Fibroblast of villous mesenchyme (primary cell): ENCODE measurements around the gene FZR1. TPM values are rescaled to one million over a fixed set of nuclear protein-coding genes. Genes with fewer than 3 reads are reported as not detected.

Experiments used
- DNase-seq: peaks from one replicate; pipeline ENCODE4 v3.0.0-alpha.2; 2010; ENCODE audit warnings: low read depth
- H3K4me3 ChIP-seq: 2 replicates; pipeline ENCODE4 v1.5.1; 2011; ENCODE audit warnings: low read depth, mild to moderate bottlenecking, low read length
- CTCF ChIP-seq: IDR thresholded peaks from 2 replicates; pipeline ENCODE4 v1.5.1; 2012; ENCODE audit warnings: low read depth, mild to moderate bottlenecking, low read length; ENCODE audit not compliant: insufficient read depth
- total RNA-seq: library from RNA; depleted of rRNA; stranded (reverse); fragments of >200 nt; gene quantifications from 2 replicates; pipeline ENCODE4 v1.2.3, GENCODE V29; 2012

FZR1 gene
- total RNA-seq, 1 donor: 37.6 TPM

GRCh38 chr19:3474614-3475013 is 31.5 kb upstream of the FZR1 start:
- TF ChIP-seq CTCF: no peak
- DNase-seq: no peak
- no peak overlapping the region for H3K4me3 ChIP-seq

- no peak for TF ChIP-seq CTCF
- no peak overlapping the region for H3K4me3 ChIP-seq
- no peak for DNase-seq
Measured at GRCh38 chr19:3475449-3475848, 30.7 kb upstream of the FZR1 start.

- no peak for TF ChIP-seq CTCF
- no peak for DNase-seq
- no peak overlapping the region for H3K4me3 ChIP-seq
Measured at GRCh38 chr19:3476830-3477229, 29.3 kb upstream of the FZR1 start.

- no peak overlapping the region for H3K4me3 ChIP-seq
- no peak for DNase-seq
- TF ChIP-seq CTCF: no peak
Measured at GRCh38 chr19:3477506-3477905, 28.6 kb upstream of the FZR1 start.

GRCh38 chr19:3477951-3478350 is 28.2 kb upstream of the FZR1 start:
- no peak for DNase-seq
- no peak for TF ChIP-seq CTCF
- no peak overlapping the region for H3K4me3 ChIP-seq

GRCh38 chr19:3478409-3479176 is 27.5 kb upstream of the FZR1 start:
- DNase-seq: no peak
- TF ChIP-seq CTCF: no peak
- H3K4me3 ChIP-seq: no peak overlapping the region
